PC-3 (cell line): Measurements from ENCODE around the gene PARVA. TPM values are rescaled to one million over a fixed set of nuclear protein-coding genes. Genes with fewer than 3 reads are reported as not detected.

Source experiments
- ATAC-seq: fragments of 200-7000 bp; cut with Tn5 transposase; 2 replicates; pipeline ENCODE4 v1.9.1; 2020; ENCODE audit warnings: mild to moderate bottlenecking, moderate library complexity
- BruUV-seq: library from RNA; stranded (reverse); fragments of 400-500 nt; replicated peaks from 2 replicates; lab custom pipeline; 2021; lab: Mats Ljungman, UMichigan
- CTCF ChIA-PET: fragments of 300-600 bp; sonication (Branson Sonifier 250); formaldehyde crosslinking; loops from one replicate; lab custom pipeline; 2022; ENCODE audit warnings: antibody characterized with exemption; lab: Charles Lee
- POLR2A ChIA-PET: fragments of 300-600 bp; sonication (Branson Sonifier 250); formaldehyde crosslinking; loops from one replicate; lab custom pipeline; 2022; ENCODE audit warnings: antibody characterized with exemption; ENCODE audit not compliant: unreplicated experiment; lab: Charles Lee
- DNase-seq: peaks from one replicate; pipeline ENCODE4 v3.0.0-alpha.2; 2015
- H2AFZ ChIP-seq: fragments of 300-600 bp; sonication (generic); 2 replicates; pipeline ENCODE4 v1.6.0; 2016; ENCODE audit warnings: antibody characterized with exemption, low read length
- H3F3A ChIP-seq: fragments of 300-600 bp; sonication (generic); one replicate; pipeline ENCODE4 v1.6.0; 2017; ENCODE audit warnings: antibody characterized with exemption, low read length, control low read depth, mild to moderate bottlenecking; ENCODE audit not compliant: unreplicated experiment
- H3K27ac ChIP-seq: fragments of 300-600 bp; sonication (generic); 2 replicates; pipeline ENCODE4 v1.5.1; 2016; ENCODE audit warnings: mild to moderate bottlenecking, low read length
- H3K27me3 ChIP-seq: fragments of 300-600 bp; sonication (generic); 2 replicates; pipeline ENCODE4 v1.6.1; 2016; ENCODE audit warnings: low read length, mixed read lengths
- H3K36me3 ChIP-seq: fragments of 300-600 bp; sonication (generic); 2 replicates; pipeline ENCODE4 v1.6.1; 2016; ENCODE audit warnings: low read depth, mixed run types, low read length, mixed read lengths
- H3K4me1 ChIP-seq: fragments of 300-600 bp; sonication (generic); 2 replicates; pipeline ENCODE4 v1.5.1; 2016; ENCODE audit warnings: low read length; ENCODE audit not compliant: insufficient read depth
- H3K4me2 ChIP-seq: fragments of 300-600 bp; sonication (generic); 2 replicates; pipeline ENCODE4 v1.6.0; 2016; ENCODE audit warnings: low read length
- H3K4me3 ChIP-seq: fragments of 300-600 bp; sonication (generic); 2 replicates; pipeline ENCODE4 v1.5.1; 2016; ENCODE audit warnings: mild to moderate bottlenecking, low read length, mixed read lengths
- H3K79me2 ChIP-seq: fragments of 300-600 bp; sonication (generic); 2 replicates; pipeline ENCODE4 v1.6.1; 2017; ENCODE audit warnings: low read length, mixed read lengths
- H3K9ac ChIP-seq: fragments of 300-600 bp; sonication (generic); 2 replicates; pipeline ENCODE4 v1.6.0; 2016; ENCODE audit warnings: mild to moderate bottlenecking, low read length
- H3K9me2 ChIP-seq: fragments of 300-600 bp; sonication (generic); replicated peaks from 2 replicates; pipeline ENCODE4 v1.6.1; 2016; ENCODE audit warnings: mixed run types, low read length, mixed read lengths
- H3K9me3 ChIP-seq: fragments of 300-600 bp; sonication (generic); 2 replicates; pipeline ENCODE4 v1.6.1; 2016; ENCODE audit warnings: low read length, mixed read lengths
- H4K20me1 ChIP-seq: fragments of 300-600 bp; sonication (generic); 2 replicates; pipeline ENCODE4 v1.6.1; 2016; ENCODE audit warnings: low read length, mixed read lengths
- CTCF ChIP-seq: fragments of 300-600 bp; sonication (generic); conservative IDR thresholded peaks from 2 replicates; pipeline ENCODE4 v1.5.1; 2017; ENCODE audit warnings: antibody characterized with exemption, low read depth, mild to moderate bottlenecking, low read length
- EZH2 ChIP-seq: fragments of 300-600 bp; sonication (generic); IDR thresholded peaks from one replicate; pipeline ENCODE4 v1.6.1; 2017; ENCODE audit warnings: antibody characterized with exemption, mild to moderate bottlenecking, low read length; ENCODE audit not compliant: unreplicated experiment
- EZH2phosphoT487 ChIP-seq: fragments of 300-600 bp; sonication (generic); IDR thresholded peaks from 2 replicates; pipeline ENCODE4 v1.6.1; 2018; ENCODE audit warnings: mild to moderate bottlenecking, antibody characterized with exemption, low read length, borderline replicate concordance
- intact Hi-C: fragments of 100-400 bp; cut with micrococcal nuclease; formaldehyde crosslinking; loops from 2 replicates; pipeline ENCODE4 v1.9.0; 2023
- total RNA-seq: library from RNA; depleted of rRNA; stranded (reverse); fragments of >200 nt; gene quantifications from 2 replicates; pipeline ENCODE4 v1.2.3, GENCODE V29; 2014

Gene PARVA
- total RNA-seq, 1 experiment from 2014 or later: 13.5 TPM

GRCh38 chr11:12410006-12410728, 32.8 kb downstream of the PARVA start:
- H3F3A ChIP-seq: no peaks in the 10 kb centered on the region
- peaks cover 14% of the 10 kb centered on the region for H3K4me1 ChIP-seq
- H3K4me2 ChIP-seq: no peak overlapping the region
- ChIA-PET CTCF (interaction anchor here (1.0 to 1.3 kb wide), 3 partner anchors 79 to 478 kb away, joined by 3 to 6 read pairs (median 5); no protein-coding TSS in a partner anchor), POLR2A (no interaction called here)
- peak; percentile 30 for DNase-seq
- no peak for TF ChIP-seq EZH2
- TF ChIP-seq CTCF: peak; percentile 47
- no peaks in the 10 kb centered on the region for H3K9me2 ChIP-seq
- H3K79me2 ChIP-seq: no peaks in the 10 kb centered on the region
- no peaks in the 10 kb centered on the region for H3K9me3 ChIP-seq
- ATAC-seq: peak; percentile 45
- H3K9ac ChIP-seq: no peak overlapping the region
- H3K27ac ChIP-seq: no peak overlapping the region
- no peaks in the 10 kb centered on the region for H4K20me1 ChIP-seq
- BruUV-seq: no TSS peak
- no peak overlapping the region for H2AFZ ChIP-seq
- no peaks in the 10 kb centered on the region for H3K27me3 ChIP-seq
- intact Hi-C loops: loop anchor here (2.0 to 5.0 kb wide), 3 partner anchors 75 to 492 kb away; partner anchors contain the start of gene TEAD1
- H3K4me3 ChIP-seq: no peak overlapping the region
- no peaks in the 10 kb centered on the region for H3K36me3 ChIP-seq

- Histone ChIP-seq H3K4me1 (peaks cover 14% of the 10 kb centered on the region), H3K4me3 (no peak overlapping the region), H4K20me1 (no peaks in the 10 kb centered on the region), H3K27ac (peak overlapping the region; percentile 6; the same call in 1 of the 2 replicates), H3K9me3 (no peaks in the 10 kb centered on the region), H3K36me3 (no peaks in the 10 kb centered on the region), H3K4me2 (peak overlapping the region; percentile 24), H3K79me2 (no peaks in the 10 kb centered on the region), H3K9ac (no peak overlapping the region), H2AFZ (0 out of 2 replicates have a peak overlapping the region, but pooled peaks have one; percentile 2), H3F3A (no peaks in the 10 kb centered on the region), H3K9me2 (no peaks in the 10 kb centered on the region), H3K27me3 (no peaks in the 10 kb centered on the region)
- intact Hi-C loops: loop anchor here (2.0 to 5.0 kb wide), 3 partner anchors 73 to 491 kb away; partner anchors contain the start of gene TEAD1
- no peak for DNase-seq
- TF ChIP-seq CTCF (no peak), EZH2 (no peak), EZH2phosphoT487 (no peak)
- ChIA-PET POLR2A (interaction anchor here (0.6 kb wide), 1 partner anchor 1517 kb away, joined by 3 read pairs; no protein-coding TSS in a partner anchor), CTCF (interaction anchor here (0.6 to 1.2 kb wide), 2 partner anchors 74 to 95 kb away, joined by 3 read pairs; no protein-coding TSS in a partner anchor)
- ATAC-seq: no peak
- no TSS peak for BruUV-seq
Measured at GRCh38 chr11:12411393-12411792, 34.0 kb downstream of the PARVA start.
